HL-60 (cell line): ENCODE measurements around the gene MTREX.

Experiments
- CTCF ChIP-seq: IDR thresholded peaks from one replicate; pipeline ENCODE4 v1.5.1; 2011; ENCODE audit warnings: low read length, control low read depth, inconsistent platforms; ENCODE audit not compliant: insufficient read depth
- SPI1 ChIP-seq: IDR thresholded peaks from 2 replicates; pipeline ENCODE4 v1.6.1; 2012; ENCODE audit warnings: low read depth, mild to moderate bottlenecking, borderline replicate concordance

GRCh38 chr5:55384072-55384471 lies 76.3 kb downstream of the MTREX start:
- TF ChIP-seq CTCF (no peak), SPI1 (no peak)
